GM21737 (cell line): ENCODE results near the gene TBCCD1.

ENCODE experiments used
- ATAC-seq: cut with Tn5 transposase; IDR thresholded peaks from one replicate; pipeline ENCODE4 v1.9.1; 2021; ENCODE audit warnings: mild to moderate bottlenecking, moderate library complexity; ENCODE audit not compliant: unreplicated experiment

Gene TBCCD1, protein sequence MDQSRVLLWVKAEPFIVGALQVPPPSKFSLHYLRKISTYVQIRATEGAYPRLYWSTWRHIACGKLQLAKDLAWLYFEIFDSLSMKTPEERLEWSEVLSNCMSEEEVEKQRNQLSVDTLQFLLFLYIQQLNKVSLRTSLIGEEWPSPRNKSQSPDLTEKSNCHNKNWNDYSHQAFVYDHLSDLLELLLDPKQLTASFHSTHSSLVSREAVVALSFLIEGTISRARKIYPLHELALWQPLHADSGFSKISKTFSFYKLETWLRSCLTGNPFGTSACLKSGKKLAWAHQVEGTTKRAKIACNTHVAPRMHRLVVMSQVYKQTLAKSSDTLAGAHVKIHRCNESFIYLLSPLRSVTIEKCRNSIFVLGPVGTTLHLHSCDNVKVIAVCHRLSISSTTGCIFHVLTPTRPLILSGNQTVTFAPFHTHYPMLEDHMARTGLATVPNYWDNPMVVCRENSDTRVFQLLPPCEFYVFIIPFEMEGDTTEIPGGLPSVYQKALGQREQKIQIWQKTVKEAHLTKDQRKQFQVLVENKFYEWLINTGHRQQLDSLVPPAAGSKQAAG

DNA sequence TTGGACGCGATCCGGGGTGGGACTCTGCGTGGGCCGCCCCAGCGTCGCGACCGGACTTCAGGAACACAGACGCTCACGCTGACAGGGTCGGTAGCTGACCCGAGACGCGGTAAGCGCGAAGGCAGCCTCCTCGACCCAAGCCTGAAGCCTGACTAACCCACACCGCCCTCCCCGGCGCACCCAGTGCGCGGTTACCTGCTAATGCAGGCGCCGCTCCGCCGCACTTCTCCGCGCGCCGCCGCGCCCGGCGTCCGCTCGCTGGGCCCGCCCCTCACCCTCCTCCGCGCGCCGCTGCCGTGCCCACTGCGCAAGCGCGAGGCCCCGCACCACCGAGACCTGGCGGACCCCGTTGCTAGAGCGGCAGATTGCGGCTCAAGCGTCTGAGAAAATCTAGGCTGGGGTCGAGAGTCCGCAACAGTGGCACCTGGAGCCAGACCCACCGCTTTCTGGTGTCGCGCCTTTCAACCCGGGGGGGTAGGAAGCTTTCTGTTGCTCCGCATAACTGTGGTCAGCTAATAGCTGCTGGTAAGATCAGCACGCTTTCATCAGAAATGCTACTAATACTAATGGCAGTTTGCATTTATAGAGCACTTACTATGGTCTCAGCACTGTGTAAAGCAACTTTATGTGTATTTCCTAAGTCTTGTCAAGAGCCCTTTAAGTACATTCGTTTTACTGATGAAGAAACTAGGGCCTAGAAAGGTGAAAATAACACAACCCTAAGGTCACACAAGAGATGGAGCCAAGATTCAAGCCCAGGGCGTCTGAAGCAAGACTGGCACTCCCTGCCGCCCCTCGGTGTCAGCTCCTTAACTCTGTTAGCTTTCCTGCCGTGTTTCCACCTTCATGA, at the start of gene TBCCD1:
Gene TBCCD1, minus strand, starts transcription at position 268 of the 850 bp plus-strand sequence. CDS start 3,010 bp downstream, outside the sequence.
- peak; percentile 43 for ATAC-seq

- no peak for ATAC-seq
These were observed 49.1 kb upstream of the TBCCD1 start for GRCh38 chr3:186616299-186616617.

DNA sequence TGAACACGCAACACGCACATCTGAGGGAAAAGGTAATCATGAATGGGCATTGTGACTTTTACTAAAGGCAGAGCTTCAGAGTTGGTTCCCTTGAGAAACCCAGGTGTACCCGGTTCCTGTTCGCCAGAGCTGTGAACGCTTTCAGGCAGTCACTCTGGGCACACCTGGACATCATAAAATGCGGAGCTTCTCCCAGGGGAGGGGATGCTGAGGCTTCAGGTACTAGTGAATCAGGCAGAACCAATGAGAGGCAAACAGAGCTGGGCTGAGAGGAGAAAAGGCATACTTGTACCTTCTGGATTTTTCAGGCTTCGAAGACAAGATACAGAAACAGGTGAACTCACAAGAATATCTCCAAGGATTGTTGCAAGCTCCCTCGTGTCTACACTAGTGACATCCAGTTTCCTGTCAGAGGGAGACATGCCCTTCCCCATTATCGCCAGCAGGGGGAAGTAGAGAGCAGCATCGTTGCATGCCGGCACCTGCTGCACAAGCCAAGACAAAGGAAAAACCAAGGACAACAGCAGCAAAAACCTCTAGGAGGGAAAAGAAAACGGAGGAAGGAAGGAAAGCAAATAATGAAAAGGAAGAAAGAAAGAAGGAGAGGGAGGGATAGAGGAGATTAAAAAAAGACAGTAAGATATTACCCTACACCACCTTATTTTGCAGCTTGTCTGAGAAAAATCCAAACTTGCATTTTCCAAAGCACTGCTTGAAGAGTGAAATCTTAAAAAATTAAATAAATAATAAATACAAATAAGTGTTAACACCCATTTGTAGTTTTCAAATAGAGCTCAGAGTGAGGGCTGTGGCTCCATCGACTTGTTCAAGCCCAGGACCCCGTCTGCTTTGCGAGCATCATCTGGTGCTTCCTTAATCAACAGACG, 47.7 kb upstream of the TBCCD1 start:
- no peak for ATAC-seq

DNA sequence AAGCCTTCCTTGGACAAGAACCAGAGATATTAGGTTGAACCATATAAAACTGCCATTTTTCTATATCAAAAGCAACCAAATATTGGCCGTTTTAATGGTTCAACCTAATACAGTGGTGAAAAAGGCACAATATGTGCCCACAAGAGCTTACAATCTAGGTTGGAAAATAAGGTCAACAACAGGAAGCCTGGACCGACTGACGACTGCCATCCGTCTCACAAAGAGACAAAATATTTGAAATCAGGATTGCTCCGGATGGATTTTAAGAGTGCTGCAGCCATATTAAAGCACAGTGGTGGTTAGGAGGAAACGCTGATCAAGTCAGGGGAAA, 47.1 kb upstream of the TBCCD1 start:
- no peak for ATAC-seq

DNA sequence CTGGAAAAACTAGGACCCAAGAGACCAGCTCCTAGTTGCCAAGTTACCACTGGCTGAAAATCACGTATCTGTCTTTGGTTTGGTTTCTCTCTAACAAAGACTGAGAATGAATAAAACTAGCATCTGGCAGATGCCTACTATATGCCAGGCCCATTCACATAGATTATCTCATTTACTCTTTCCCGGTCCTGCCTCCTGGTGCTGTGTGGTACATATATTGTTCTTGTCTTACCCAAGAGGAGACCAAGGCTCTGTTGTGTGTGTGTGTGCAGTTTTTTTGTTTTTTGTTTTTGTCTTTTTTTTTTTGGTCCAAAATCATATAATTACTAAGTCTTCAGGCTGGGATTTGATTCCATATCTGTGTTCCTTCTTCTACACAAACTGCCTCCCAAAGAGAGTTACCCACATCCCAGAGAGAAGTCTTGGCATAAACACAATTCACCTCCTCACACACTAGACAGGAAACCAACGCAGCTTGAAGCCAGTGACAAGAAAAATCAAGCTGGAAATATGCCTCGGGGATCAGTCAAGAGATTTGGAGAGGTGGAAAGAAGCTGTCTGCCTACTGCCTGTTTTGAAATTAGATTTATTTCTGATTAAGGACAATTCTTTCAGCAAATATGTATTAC, 46.6 kb upstream of the TBCCD1 start:
- no peak for ATAC-seq

DNA sequence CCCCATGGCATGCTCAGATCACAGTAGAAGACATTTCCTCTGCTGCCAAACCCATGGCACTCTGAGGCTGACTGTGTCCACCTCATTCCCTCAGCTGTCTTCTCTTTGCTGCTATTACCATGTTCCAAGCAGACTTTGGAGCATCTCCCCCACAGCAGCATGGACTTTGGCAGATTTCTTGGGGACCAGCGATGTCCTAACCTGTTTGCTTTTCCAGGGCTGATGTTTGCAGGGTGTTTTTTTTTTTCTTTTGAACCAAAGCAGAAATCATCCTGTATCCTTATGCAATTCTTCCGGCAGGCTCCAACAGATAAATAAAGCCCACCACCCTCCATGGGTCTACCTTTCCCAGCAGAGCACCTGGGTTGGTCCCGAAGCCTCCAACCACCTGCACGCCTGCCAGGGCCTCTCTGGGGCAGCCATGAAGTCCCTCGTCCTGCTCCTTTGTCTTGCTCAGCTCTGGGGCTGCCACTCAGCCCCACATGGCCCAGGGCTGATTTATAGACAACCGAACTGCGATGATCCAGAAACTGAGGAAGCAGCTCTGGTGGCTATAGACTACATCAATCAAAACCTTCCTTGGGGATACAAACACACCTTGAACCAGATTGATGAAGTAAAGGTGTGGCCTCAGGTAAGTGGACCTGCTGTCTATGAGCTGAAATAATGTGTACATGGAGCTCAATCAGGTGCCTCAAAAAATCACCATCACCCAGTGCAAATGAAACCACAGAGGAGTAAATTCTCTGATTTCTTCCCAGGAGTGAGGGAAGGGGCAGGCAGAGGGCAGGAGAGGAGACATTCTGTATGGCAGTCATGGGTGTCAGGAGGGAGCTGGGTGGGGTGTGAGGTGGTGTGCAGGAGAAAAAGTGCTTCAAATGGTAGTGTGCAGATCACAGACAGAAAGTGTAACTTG, 45.8 kb upstream of the TBCCD1 start, which contains the start of gene AHSG:
Gene AHSG, plus strand, starts transcription at position 340 of the 916 bp plus-strand sequence. Its CDS starts 82 bp downstream, at position 422.
- ATAC-seq: no peak

- ATAC-seq: no peak
These were observed 44.9 kb upstream of the TBCCD1 start for GRCh38 chr3:186612065-186612464.

DNA sequence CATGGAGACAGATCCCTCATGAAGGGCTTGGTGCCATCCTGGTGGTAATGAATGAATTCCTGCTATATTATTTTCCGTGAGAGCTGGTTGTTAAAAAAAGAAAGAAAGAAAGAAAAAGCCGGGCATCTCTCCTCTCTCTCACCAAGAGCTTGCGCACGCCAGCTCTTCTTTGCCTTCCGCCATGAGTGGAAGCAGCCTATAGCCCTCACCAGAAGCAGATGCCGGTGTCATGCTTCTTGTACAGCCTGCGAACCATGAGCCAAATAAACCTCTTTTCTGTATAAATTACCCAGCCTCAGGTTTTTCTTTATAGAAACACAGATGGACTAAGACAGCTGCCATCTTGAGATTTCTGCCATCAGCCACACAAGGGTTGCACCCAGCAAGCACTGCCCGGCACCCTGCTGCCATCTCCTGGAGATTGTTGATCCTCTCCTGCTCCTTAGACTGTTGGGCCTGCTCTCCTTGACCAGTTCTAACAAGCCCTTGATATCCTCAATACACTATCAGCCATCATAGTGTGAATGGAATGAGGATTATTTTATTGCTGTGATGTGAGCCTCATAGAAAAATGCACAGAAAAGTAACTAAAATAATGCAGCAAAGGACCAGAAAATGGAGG, 42.2 kb upstream of the TBCCD1 start:
- ATAC-seq: no peak

DNA sequence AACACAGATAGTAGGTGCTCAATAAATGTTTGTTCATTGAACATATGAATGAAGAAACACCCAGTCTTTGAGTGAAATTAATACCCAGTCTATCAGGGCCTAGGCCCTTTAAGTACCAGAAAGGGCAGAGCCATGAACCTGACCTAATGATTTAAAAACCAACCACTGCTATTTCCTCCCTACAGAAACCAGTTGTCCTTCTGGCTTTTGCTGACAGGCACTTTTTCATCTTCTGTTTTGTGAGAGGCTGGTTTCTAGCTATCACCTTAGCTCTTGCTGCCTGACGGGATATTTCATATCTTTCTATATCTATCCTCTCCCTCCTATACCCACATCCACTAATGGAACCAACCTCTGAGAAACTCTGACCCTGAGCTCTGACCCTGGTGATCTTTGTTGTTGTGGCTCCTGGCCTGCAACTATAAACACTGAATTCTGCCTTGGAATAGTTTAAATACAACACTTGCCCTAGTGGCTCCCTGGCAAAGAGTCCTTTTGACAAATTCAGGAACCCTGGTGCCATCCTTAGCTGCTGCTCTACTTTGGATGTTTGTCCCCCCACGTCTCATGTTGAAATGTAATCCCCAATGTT, 41.6 kb upstream of the TBCCD1 start:
- no peak for ATAC-seq

DNA sequence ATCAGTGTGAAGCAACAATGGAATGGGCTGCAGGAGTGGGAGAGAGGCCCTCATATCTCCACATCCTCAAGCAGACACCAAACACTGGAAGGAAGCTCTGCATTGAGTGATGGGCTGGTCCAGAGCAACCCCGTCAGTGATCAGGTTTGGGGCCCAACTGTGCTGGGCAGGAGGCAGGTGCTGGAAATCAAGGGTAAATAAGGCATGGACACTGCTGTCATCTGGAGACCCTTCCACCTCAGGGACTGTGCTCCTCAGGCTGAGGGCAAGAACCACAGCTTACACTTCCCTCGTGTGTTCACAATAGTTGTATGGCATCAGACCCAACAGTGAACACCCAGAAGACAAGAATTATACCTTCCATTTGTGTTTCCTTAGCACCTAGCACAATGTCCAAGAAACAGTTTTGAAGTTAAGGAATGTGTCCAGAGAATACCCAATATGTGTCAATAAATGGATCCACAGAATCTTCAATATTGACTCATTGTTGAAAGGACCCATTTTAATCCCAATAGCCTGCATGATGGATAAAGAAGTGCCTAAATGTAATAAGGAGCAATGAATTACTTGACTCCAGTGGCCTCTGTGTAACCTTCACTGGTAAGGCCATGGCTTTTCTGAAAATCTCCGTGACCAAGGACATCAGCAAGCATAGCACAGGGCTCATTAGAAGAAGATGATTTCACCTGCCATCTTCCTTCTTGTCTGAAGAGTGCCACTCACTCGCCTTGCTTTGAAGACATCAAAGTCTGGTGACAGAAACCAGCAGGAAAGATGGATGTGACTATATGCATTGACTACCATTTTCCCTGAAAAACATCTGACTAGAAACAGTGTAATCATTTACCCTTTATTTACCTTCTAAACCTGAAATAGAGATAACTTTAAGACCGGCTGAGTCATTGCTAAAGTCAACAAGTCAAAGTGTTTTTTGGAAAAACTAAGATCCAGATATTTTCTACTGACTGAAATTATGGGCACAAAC, 38.7 kb upstream of the TBCCD1 start:
- ATAC-seq: no peak

GRCh38 chr3:186605078-186605477, 37.9 kb upstream of the TBCCD1 start:
- no peak for ATAC-seq

GRCh38 chr3:186603159-186603558, 36.0 kb upstream of the TBCCD1 start:
- no peak for ATAC-seq

DNA sequence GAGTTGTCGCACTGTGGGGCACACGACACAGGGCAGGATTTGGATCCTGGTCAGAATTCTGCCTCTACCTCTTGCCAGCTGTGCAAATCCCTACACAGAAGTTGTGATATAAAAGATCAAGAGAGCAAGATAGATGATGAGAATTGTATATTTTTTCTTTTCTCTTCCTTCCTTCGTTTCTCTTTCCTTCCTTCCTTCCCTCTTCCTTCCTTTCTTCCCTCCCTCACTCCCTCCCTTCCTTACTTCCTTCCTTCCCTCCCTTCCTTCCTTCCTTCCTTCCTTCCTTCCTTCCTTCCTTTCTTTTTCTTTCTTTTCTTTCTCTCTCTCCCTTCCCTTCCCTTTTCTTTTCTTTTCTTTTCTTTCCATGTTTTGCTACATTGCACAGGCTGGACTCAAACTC, 33.8 kb upstream of the TBCCD1 start:
- no peak for ATAC-seq

GRCh38 chr3:186599785-186600166, 32.6 kb upstream of the TBCCD1 start:
- no peak for ATAC-seq

DNA sequence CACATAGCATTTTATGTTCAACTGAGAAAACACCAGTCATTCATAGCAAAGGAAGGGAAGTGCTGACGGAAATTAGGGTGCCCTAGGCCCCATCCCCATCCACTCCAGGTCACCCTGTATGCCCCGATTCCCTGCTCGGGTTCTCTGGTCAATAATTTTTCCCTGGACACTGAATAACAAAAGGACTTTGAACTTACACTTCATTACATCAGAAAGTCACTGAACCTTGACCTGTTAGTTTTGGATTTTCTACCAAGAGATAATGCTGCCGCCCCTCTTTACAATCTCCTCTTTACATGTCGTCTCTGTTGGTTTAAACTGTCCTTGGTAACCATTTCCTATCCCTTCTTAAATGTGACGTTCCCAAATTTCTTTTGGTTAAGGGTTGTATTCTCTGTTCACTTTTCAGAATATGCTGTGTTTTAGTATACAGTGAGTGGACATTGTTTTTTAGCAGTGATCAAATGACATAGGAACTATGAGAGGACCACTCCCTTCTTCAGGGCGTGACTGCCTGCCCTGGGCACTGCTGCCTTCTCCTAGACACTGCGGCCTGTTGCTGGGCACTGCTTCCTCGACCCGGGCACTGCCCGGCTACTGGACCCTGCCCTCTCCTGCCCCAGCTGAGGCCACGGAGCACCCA, 32.1 kb upstream of the TBCCD1 start:
- no peak for ATAC-seq

- no peak for ATAC-seq
These were observed 31.6 kb upstream of the TBCCD1 start for GRCh38 chr3:186598794-186599141.
